HepG2 (cell line): ENCODE results near the gene CEBPE. TPM values are rescaled to one million over a fixed set of nuclear protein-coding genes. Genes with fewer than 3 reads are reported as not detected.
A peak's percentile ranks its signal among the peaks of the same experiment; 100 is the strongest.

Source experiments
- ARID2 ChIP-seq: sonication (generic); formaldehyde crosslinking; IDR thresholded peaks from 2 replicates; pipeline ENCODE4 v1.8.1; 2022; ENCODE audit warnings: mild to moderate bottlenecking, missing genetic modification reagents, borderline replicate concordance
- BHLHE40 ChIP-seq: IDR thresholded peaks from 2 replicates; pipeline ENCODE4 v1.6.1; 2011; ENCODE audit warnings: low read length, improper control_type of control experiment
- GTF3A ChIP-seq: sonication (generic); formaldehyde crosslinking; conservative IDR thresholded peaks from 2 replicates; pipeline ENCODE4 v1.4.0; 2020; ENCODE audit warnings: mild to moderate bottlenecking, missing genetic modification reagents
- HNRNPL ChIP-seq: fragments of 200-400 bp; formaldehyde crosslinking; IDR thresholded peaks from 2 replicates; pipeline ENCODE4 v1.6.1; 2017; ENCODE audit warnings: mild to moderate bottlenecking, low read depth, low read length
- HOXA9 ChIP-seq: sonication (generic); formaldehyde crosslinking; IDR thresholded peaks from 2 replicates; pipeline ENCODE4 v1.8.1; 2022; ENCODE audit warnings: missing genetic modification reagents, mild to moderate bottlenecking, moderate library complexity, borderline replicate concordance
- NFE2 ChIP-seq: sonication (generic); formaldehyde crosslinking; IDR thresholded peaks from 2 replicates; pipeline ENCODE4 v1.4.0; 2020; ENCODE audit warnings: missing genetic modification reagents
- NFRKB ChIP-seq: fragments of 450-650 bp; IDR thresholded peaks from 2 replicates; pipeline ENCODE4 v1.6.1; 2017
- NR1H2 ChIP-seq: sonication (generic); formaldehyde crosslinking; IDR thresholded peaks from 2 replicates; pipeline ENCODE4 v1.8.1; 2022; ENCODE audit warnings: low read depth, missing genetic modification reagents, borderline replicate concordance
- PAF1 ChIP-seq: IDR thresholded peaks from 2 replicates; pipeline ENCODE4 v1.6.1; 2016; ENCODE audit warnings: missing genetic modification reagents, missing compliant biosample characterization
- PCBP1 ChIP-seq: fragments of 200-400 bp; formaldehyde crosslinking; IDR thresholded peaks from 2 replicates; pipeline ENCODE4 v1.6.1; 2017; ENCODE audit warnings: mild to moderate bottlenecking, low read depth, low read length, borderline replicate concordance
- RNF2 ChIP-seq: fragments of 450-650 bp; conservative IDR thresholded peaks from 2 replicates; pipeline ENCODE4 v1.6.1; 2016; ENCODE audit warnings: low read depth
- SALL2 ChIP-seq: sonication (generic); formaldehyde crosslinking; IDR thresholded peaks from 2 replicates; pipeline ENCODE4 v1.8.1; 2023; ENCODE audit warnings: mild to moderate bottlenecking, missing genetic modification reagents, inconsistent platforms
- SNRNP70 ChIP-seq: fragments of 200-400 bp; formaldehyde crosslinking; IDR thresholded peaks from 2 replicates; pipeline ENCODE4 v1.6.1; 2017; ENCODE audit warnings: mild to moderate bottlenecking, low read depth, low read length, moderate library complexity
- TMF1 ChIP-seq: sonication (generic); formaldehyde crosslinking; IDR thresholded peaks from 2 replicates; pipeline ENCODE4 v1.8.1; 2022; ENCODE audit warnings: low read depth, missing genetic modification reagents
- ZBTB20 ChIP-seq: sonication (generic); formaldehyde crosslinking; IDR thresholded peaks from 2 replicates; pipeline ENCODE4 v1.8.1; 2023; ENCODE audit warnings: missing genetic modification reagents, low read depth, mild to moderate bottlenecking, borderline replicate concordance
- ZC3H13 ChIP-seq: sonication (generic); formaldehyde crosslinking; IDR thresholded peaks from 2 replicates; pipeline ENCODE4 v1.8.1; 2023; ENCODE audit warnings: mild to moderate bottlenecking, missing genetic modification reagents, moderate library complexity
- ZFY ChIP-seq: sonication (generic); formaldehyde crosslinking; IDR thresholded peaks from 2 replicates; pipeline ENCODE4 v1.4.0; 2020; ENCODE audit warnings: missing genetic modification reagents
- ZNF230 ChIP-seq: sonication (generic); formaldehyde crosslinking; IDR thresholded peaks from 2 replicates; pipeline ENCODE4 v1.4.0; 2020; ENCODE audit warnings: mild to moderate bottlenecking, missing genetic modification reagents
- ZNF431 ChIP-seq: sonication (generic); formaldehyde crosslinking; IDR thresholded peaks from 2 replicates; pipeline ENCODE4 v1.9.0; 2022; ENCODE audit warnings: missing genetic modification reagents, low read depth, mild to moderate bottlenecking, borderline replicate concordance
- ZNF607 ChIP-seq: sonication (generic); formaldehyde crosslinking; IDR thresholded peaks from 2 replicates; pipeline ENCODE4 v1.5.1; 2020; ENCODE audit warnings: missing genetic modification reagents, mild to moderate bottlenecking, borderline replicate concordance
- ZNF709 ChIP-seq: sonication (generic); formaldehyde crosslinking; IDR thresholded peaks from 2 replicates; pipeline ENCODE4 v1.5.0; 2020; ENCODE audit warnings: mild to moderate bottlenecking, missing genetic modification reagents
- ZNF75D ChIP-seq: sonication (generic); formaldehyde crosslinking; IDR thresholded peaks from 2 replicates; pipeline ENCODE4 v1.8.1; 2023; ENCODE audit warnings: missing genetic modification reagents, mild to moderate bottlenecking, borderline replicate concordance
- ZSCAN20 ChIP-seq: sonication (generic); formaldehyde crosslinking; IDR thresholded peaks from 2 replicates; pipeline ENCODE4 v1.4.0; 2020; ENCODE audit warnings: missing genetic modification reagents, mild to moderate bottlenecking, borderline replicate concordance
- polyA plus RNA-seq, 8 experiments: library from polyadenylated mRNA; depleted of rRNA in 3 of 8; stranded (reverse) in 7 of 8; unstranded in 1 of 8; fragments of >200 nt; fragmentation: Illumina TruSeq in 4 of 8; extraction: Trizol in 4 of 8; gene quantifications; 2 replicates each; pipeline versions ENCODE4 v1.2.1 to v1.2.3, GENCODE V29; 2011 to 2016; ENCODE audit warnings: low read depth in 4 of 8, missing spikeins in 1 of 8, mixed read lengths in 1 of 8; ENCODE audit not compliant: insufficient read depth in 1 of 8
- total RNA-seq, 5 experiments: library from RNA; depleted of rRNA; stranded (reverse); fragments of >200 nt; fragmentation: Illumina TruSeq; extraction: Trizol; gene quantifications; 2 replicates each; pipeline ENCODE4 v1.2.3, GENCODE V29; 2016; ENCODE audit warnings: low read depth in 1 of 5
- TF ChIP-seq, protein P1 (sequence below): sonication (generic); formaldehyde crosslinking; IDR thresholded peaks from 2 replicates; pipeline ENCODE4 v1.8.0; 2022; ENCODE audit warnings: missing genetic modification reagents, mild to moderate bottlenecking, inconsistent platforms, borderline replicate concordance
- TF ChIP-seq, protein P2 (sequence below): sonication (generic); formaldehyde crosslinking; IDR thresholded peaks from 2 replicates; pipeline ENCODE4 v1.9.0; 2021; ENCODE audit warnings: missing genetic modification reagents, borderline replicate concordance
- TF ChIP-seq, protein P3 (sequence below): IDR thresholded peaks from 2 replicates; pipeline ENCODE4 v1.6.1; 2016; ENCODE audit warnings: mild to moderate bottlenecking, missing biosample characterization, missing genetic modification reagents
- TF ChIP-seq, protein P4 (sequence below): IDR thresholded peaks from 2 replicates; pipeline ENCODE4 v1.6.1; 2016

The CEBPE gene
- total and polyA plus RNA-seq, 2 of the 13 experiments (the other 11 are each of a cell fraction or from before 2014, with no cell fraction given) = 0.09 to 0.11 TPM

DNA sequence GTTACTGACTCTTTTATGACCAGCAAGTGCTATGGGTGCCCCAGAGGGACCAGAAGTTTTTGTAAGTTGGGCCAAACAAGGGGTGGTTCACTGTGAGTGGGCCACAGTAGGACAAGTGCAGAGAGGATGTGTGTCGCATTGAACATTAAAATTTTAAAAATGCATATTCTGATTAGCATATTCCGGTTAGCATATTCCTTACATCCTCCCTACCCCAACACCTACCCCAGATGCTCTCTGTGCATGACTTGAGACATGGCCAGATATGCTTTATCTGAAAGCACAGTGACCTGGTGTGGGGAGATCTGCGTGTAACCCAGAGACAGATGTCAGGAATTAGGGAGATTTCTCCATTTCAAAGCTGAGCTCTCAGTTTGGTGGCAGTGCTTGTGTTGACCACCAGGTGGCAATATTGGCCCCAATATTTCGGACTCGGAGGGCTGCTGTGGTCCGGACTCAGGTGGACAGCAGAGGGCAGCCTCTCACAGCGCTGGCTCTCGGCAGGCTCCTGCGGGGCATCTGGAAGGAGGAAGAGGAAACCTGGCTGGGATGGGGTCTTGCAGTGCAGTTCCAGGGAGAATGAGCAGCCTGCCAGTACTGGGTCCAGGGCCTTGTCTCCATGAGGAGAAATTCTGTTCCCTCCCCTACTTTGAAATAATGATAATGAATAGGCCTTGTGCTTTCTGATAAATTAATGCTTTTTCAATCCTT, 1.6 kb upstream of the CEBPE start (continued):
- no peak for TF ChIP-seq NFE2
- TF ChIP-seq, protein P1, sequence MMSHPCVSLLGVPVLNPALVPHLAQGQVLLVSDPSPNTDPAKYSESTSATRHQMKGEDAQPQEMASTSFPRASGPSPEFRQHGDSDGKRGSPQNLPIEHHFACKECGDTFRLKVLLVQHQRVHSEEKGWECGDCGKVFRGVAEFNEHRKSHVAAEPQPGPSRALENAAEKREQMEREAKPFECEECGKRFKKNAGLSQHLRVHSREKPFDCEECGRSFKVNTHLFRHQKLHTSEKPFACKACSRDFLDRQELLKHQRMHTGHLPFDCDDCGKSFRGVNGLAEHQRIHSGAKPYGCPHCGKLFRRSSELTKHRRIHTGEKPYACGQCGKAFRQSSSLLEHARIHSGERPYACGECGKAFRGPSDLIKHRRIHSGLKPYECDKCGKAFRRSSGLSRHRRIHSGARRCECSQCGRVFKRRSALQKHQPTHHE = no peak
- peak; percentile 78 for TF ChIP-seq RNF2
- no peak for TF ChIP-seq TMF1
- no peak for TF ChIP-seq NR1H2
- TF ChIP-seq, protein P2, sequence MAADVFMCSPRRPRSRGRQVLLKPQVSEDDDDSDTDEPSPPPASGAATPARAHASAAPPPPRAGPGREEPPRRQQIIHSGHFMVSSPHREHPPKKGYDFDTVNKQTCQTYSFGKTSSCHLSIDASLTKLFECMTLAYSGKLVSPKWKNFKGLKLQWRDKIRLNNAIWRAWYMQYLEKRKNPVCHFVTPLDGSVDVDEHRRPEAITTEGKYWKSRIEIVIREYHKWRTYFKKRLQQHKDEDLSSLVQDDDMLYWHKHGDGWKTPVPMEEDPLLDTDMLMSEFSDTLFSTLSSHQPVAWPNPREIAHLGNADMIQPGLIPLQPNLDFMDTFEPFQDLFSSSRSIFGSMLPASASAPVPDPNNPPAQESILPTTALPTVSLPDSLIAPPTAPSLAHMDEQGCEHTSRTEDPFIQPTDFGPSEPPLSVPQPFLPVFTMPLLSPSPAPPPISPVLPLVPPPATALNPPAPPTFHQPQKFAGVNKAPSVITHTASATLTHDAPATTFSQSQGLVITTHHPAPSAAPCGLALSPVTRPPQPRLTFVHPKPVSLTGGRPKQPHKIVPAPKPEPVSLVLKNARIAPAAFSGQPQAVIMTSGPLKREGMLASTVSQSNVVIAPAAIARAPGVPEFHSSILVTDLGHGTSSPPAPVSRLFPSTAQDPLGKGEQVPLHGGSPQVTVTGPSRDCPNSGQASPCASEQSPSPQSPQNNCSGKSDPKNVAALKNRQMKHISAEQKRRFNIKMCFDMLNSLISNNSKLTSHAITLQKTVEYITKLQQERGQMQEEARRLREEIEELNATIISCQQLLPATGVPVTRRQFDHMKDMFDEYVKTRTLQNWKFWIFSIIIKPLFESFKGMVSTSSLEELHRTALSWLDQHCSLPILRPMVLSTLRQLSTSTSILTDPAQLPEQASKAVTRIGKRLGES = no peak
- no peak for TF ChIP-seq GTF3A (CRISPR knock-in tag)
- TF ChIP-seq ZC3H13 (CRISPR knock-in tag) = no peak
- no peak for TF ChIP-seq ZSCAN20
- TF ChIP-seq HOXA9 (CRISPR knock-in tag) = no peak
- TF ChIP-seq ZNF709 (CRISPR knock-in tag) = no peak
- TF ChIP-seq, protein P3, sequence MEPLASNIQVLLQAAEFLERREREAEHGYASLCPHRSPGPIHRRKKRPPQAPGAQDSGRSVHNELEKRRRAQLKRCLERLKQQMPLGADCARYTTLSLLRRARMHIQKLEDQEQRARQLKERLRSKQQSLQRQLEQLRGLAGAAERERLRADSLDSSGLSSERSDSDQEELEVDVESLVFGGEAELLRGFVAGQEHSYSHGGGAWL (CRISPR knock-in tag) = peak; percentile 86; the same call in 1 of the 2 replicates
- TF ChIP-seq HNRNPL = no peak
- peak; percentile 27; the same call in 1 of the 2 replicates for TF ChIP-seq ZFY (CRISPR knock-in tag)
- TF ChIP-seq SALL2 (CRISPR knock-in tag) = peak; percentile 28; the same call in 1 of the 2 replicates
- TF ChIP-seq, protein P4, sequence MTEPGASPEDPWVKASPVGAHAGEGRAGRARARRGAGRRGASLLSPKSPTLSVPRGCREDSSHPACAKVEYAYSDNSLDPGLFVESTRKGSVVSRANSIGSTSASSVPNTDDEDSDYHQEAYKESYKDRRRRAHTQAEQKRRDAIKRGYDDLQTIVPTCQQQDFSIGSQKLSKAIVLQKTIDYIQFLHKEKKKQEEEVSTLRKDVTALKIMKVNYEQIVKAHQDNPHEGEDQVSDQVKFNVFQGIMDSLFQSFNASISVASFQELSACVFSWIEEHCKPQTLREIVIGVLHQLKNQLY (CRISPR knock-in tag) = peak; percentile 43; the same call in 1 of the 2 replicates
- no peak for TF ChIP-seq PAF1 (CRISPR knock-in tag)
- TF ChIP-seq BHLHE40 = peak; percentile 39; the same call in 1 of the 2 replicates
- no peak for TF ChIP-seq ZNF431 (CRISPR knock-in tag)
- no peak for TF ChIP-seq SNRNP70
- TF ChIP-seq ZNF607 (CRISPR knock-in tag) = peak; percentile 79; the same call in 1 of the 2 replicates
- TF ChIP-seq ZBTB20 (CRISPR knock-in tag) = peak; percentile 57
- no peak for TF ChIP-seq ZNF230 (CRISPR knock-in tag)
- TF ChIP-seq NFRKB = no peak
- no peak for TF ChIP-seq ZNF75D
- no peak for TF ChIP-seq ARID2 (CRISPR knock-in tag)
- no peak for TF ChIP-seq PCBP1
